Heart right ventricle (tissue), 16 donors: ENCODE results near the gene PLA2G2C. TPM values are rescaled to one million over a fixed set of nuclear protein-coding genes. Genes with fewer than 3 reads are reported as not detected.

ENCODE experiments used
- ATAC-seq, 8 donors: fragments of 200-7000 bp; cut with Tn5 transposase; one replicate each; pipeline ENCODE4 v1.9.1; 2020; ENCODE audit warnings: mild to moderate bottlenecking in 8 of 8, moderate library complexity in 8 of 8, moderate number of reproducible peaks in 1 of 8
- DNase-seq, 2 donors: peaks; one replicate each; pipeline ENCODE4 v3.0.0-alpha.2; 2020
- H3K27ac ChIP-seq, 10 donors: fragments of 200-600 bp; sonication (generic) in 2 of 10; one replicate each; pipeline versions ENCODE4 v1.5.0 to v1.8.0; 2020 to 2022; ENCODE audit warnings: mild to moderate bottlenecking in 3 of 10
- H3K27me3 ChIP-seq, 7 donors: fragments of 200-600 bp; one replicate each; pipeline ENCODE4 v1.8.0; 2021 to 2022; ENCODE audit warnings: mild to moderate bottlenecking in 2 of 7
- H3K36me3 ChIP-seq, 9 donors: fragments of 200-600 bp; sonication (generic) in 1 of 9; one replicate each; pipeline versions ENCODE4 v1.5.0 to v1.8.0; 2020 to 2022; ENCODE audit warnings: mild to moderate bottlenecking in 2 of 9
- H3K4me1 ChIP-seq, 9 donors: fragments of 200-600 bp; sonication (generic) in 1 of 9; one replicate each; pipeline versions ENCODE4 v1.5.0 to v1.8.0; 2020 to 2022; ENCODE audit warnings: mild to moderate bottlenecking in 4 of 9
- H3K4me3 ChIP-seq, 10 donors: fragments of 200-600 bp; sonication (generic) in 2 of 10; one replicate each; pipeline versions ENCODE4 v1.5.0 to v1.8.0; 2020 to 2022; ENCODE audit warnings: mild to moderate bottlenecking in 7 of 10, moderate library complexity in 2 of 10
- H3K9me3 ChIP-seq, 11 donors: fragments of 200-600 bp in 10 of 11; sonication (generic) in 2 of 11; one replicate each; pipeline versions ENCODE4 v1.5.0 to v1.8.0; 2013 to 2022; ENCODE audit warnings: mild to moderate bottlenecking in 2 of 11, control low read depth in 1 of 11, moderate library complexity in 1 of 11
- WGBS, 2 donors: extraction: QIAGEN DNeasy Blood & Tissue Kit; methylation state at CpG; one replicate each; pipeline ENCODE4 v1.1.7; 2013; ENCODE audit warnings: inconsistent platforms in 1 of 2; 5-methylcytosine and 5-hydroxymethylcytosine counted together
- intact Hi-C, 10 donors: fragments of 100-400 bp; cut with DNase I; formaldehyde crosslinking; loops; one replicate each; pipeline versions ENCODE4 v1.11.1 to v1.14.2; 2022
- polyA plus RNA-seq, 2 donors: library from polyadenylated mRNA; stranded (reverse); fragments of 200-250 nt; gene quantifications; one replicate each; pipeline ENCODE4 v1.2.3, GENCODE V29; 2013
- total RNA-seq, 10 donors: library from RNA; stranded (reverse); fragmentation: NEBNext Ultra II Directional in 3 of 10; extraction: Animal tissue kit (Norgen Biotek cat#: 25700) in 3 of 10; gene quantifications; one replicate each; pipeline versions ENCODE4 v1.2.1 to v1.2.4, GENCODE V29; 2021 to 2023
- TF ChIP-seq, protein P1 (sequence below), 9 donors: fragments of 200-600 bp; sonication (generic) in 2 of 9; IDR thresholded peaks; one replicate each; pipeline versions ENCODE4 v1.5.0 to v1.8.0; 2021 to 2022; ENCODE audit warnings: antibody characterized with exemption in 9 of 9, mild to moderate bottlenecking in 5 of 9, moderate library complexity in 1 of 9
- donor health status: Arrhythmogenic right ventricular cardiomyopathy.
- donor health status: ischemic (EF 13 %, LVEDD 7.1; RV severe dilation, severe dysfunction).
- donor health status: healthy with polysubstance abuse.
- donor health status: DM: no; HTN: yes; CAD: no.
- donor health status: DM: no; HTN: no; CAD: no.
- donor health status: ischemic (EF 25% LVEDD 6.9; RV normal size, moderate dysfunction).
- donor health status: ischemic (EF 25% LVEDD 5.7; RV mildly dilated, moderate dysfunction).
- donor health status: healthy.
- donor health status: DM: yes; HTN: yes; CAD: no.
- donor health status: Ischemic cardiomyopathy.
- donor health status: ischemic (EF 35%, LVEDD 5.7; RV mildly dilated, moderate dysfunction).
- donor health status: nonischemic (EF 11% LVEDD 7.7; RV severe dilation, severe dysfunction).
- donor health status: DM: yes; HTN: yes; CAD: no.
- donor health status: PGD.
- donor health status: ischemic (EF 29% LVEDD 5.4; RV normal size, mild dysfunction).
- donor health status: nonischemic (EF 23%, LVEDD 6.1; RV moderate dilation, normal function).

PLA2G2C gene
- total and polyA plus RNA-seq, 12 donors, result not detected

DNA sequence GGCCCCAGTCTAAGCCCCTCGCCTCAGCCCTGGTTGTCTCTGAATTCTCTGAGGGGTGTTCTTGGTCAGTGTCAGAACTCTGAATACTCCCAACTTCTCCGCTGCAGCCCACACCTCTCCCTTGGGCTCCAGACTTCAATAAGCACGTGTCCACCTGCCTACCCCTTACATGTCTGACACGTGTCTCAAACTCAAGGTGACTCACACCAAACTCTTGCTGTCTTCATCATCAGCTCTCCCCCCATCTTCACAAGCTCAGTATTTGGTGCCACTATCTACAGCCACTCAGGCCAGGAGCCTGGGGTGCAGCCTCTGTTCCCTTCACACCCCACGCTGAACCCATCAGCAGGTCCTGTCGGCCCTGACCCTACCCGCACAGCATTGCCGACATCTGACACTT is 19.2 kb downstream of the PLA2G2C start:
- DNase-seq (no peak), ATAC-seq (no peak)
- H3K4me1 ChIP-seq, result peaks cover 0 to 19% (median 6%) of the 10 kb centered on the region in 9 donors
- TF ChIP-seq, protein P1, sequence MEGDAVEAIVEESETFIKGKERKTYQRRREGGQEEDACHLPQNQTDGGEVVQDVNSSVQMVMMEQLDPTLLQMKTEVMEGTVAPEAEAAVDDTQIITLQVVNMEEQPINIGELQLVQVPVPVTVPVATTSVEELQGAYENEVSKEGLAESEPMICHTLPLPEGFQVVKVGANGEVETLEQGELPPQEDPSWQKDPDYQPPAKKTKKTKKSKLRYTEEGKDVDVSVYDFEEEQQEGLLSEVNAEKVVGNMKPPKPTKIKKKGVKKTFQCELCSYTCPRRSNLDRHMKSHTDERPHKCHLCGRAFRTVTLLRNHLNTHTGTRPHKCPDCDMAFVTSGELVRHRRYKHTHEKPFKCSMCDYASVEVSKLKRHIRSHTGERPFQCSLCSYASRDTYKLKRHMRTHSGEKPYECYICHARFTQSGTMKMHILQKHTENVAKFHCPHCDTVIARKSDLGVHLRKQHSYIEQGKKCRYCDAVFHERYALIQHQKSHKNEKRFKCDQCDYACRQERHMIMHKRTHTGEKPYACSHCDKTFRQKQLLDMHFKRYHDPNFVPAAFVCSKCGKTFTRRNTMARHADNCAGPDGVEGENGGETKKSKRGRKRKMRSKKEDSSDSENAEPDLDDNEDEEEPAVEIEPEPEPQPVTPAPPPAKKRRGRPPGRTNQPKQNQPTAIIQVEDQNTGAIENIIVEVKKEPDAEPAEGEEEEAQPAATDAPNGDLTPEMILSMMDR (IDR thresholded peaks at IDR 0.05), result no peak
- H3K9me3 ChIP-seq, result peaks cover 0 to 10% (median 0%) of the 10 kb centered on the region in 11 donors
- peaks cover 0 to 25% (median 10%) of the 10 kb centered on the region in 7 donors for H3K27me3 ChIP-seq
- H3K27ac ChIP-seq, result no peak overlapping the region
- no peak overlapping the region for H3K4me3 ChIP-seq
- 77 to 86% methylated on average over 8 of the region's 8 CpGs for WGBS, 2 donors
- H3K36me3 ChIP-seq, result no peaks in the 10 kb centered on the region
- intact Hi-C loops, result no loop called here

DNA sequence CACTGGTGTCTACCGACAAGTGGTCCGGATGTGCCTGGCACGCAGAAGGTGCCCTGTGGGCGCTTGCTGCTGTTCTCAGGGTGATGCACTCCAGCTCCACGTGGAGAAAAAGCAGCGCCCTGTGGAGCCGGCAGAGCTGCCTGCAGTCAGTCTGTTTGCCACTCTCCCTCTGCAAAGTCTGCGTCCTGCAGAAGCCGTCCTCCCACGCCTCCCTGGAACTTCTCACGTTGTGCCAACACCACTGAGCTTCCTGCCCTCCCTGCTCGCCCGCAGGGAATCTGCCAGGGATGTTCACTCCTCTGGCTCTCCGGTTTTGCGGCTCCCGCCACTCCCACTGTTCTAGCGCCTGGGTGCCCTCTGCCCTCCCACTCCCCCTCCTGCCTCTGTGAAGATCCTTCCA is 20.3 kb downstream of the PLA2G2C start:
- H3K4me3 ChIP-seq, result no peak overlapping the region
- no peaks in the 10 kb centered on the region for H3K36me3 ChIP-seq
- ATAC-seq (no peak), DNase-seq (no peak)
- intact Hi-C loops, result no loop called here
- H3K27me3 ChIP-seq, result peaks cover 0 to 25% (median 10%) of the 10 kb centered on the region in 7 donors
- 58 to 64% methylated on average over 17 of the region's 17 CpGs for WGBS, 2 donors
- peaks cover 0 to 20% (median under 1%) of the 10 kb centered on the region in 11 donors for H3K9me3 ChIP-seq
- H3K27ac ChIP-seq, result no peak overlapping the region
- TF ChIP-seq, protein P1 (IDR thresholded peaks at IDR 0.05), result no peak
- peaks cover 0 to 15% (median 6%) of the 10 kb centered on the region in 9 donors for H3K4me1 ChIP-seq

DNA sequence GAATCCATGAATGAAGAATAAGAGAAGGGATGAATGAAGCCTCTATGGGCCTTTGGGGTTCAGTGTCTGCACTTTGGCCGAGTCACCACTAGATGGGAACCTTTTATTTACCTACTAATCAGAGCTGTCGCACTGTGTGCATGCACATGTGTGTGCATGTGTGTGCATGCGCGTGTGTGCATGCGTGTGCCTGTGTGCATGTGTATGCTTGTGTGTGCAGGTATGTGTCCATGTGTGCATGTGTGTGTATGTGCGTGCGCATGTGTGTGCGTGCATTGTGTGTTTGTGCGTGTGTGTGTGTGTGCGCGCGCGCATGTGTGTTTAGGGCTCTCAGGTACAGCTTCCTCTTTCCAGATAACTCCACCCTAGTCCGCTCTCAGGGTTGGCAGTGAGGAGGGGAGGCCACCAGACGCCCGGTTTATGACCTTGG is 20.8 kb downstream of the PLA2G2C start:
- peak in 1 of 8 donors; percentile 18 for ATAC-seq
- intact Hi-C loops, result no loop called here
- Histone ChIP-seq H3K27ac (peak overlapping the region in 2 of 10 donors; percentile 35 to 67), H3K4me1 (peaks cover 0 to 13% (median 6%) of the 10 kb centered on the region in 9 donors), H3K27me3 (peaks cover 0 to 25% (median 10%) of the 10 kb centered on the region in 7 donors), H3K9me3 (peaks cover 0 to 26% (median 6%) of the 10 kb centered on the region in 11 donors), H3K36me3 (no peaks in the 10 kb centered on the region), H3K4me3 (no peak overlapping the region)
- 90 to 92% methylated on average over 16 of the region's 16 CpGs for WGBS, 2 donors
- TF ChIP-seq, protein P1 (IDR thresholded peaks at IDR 0.05), result peak in 5 of 9 donors; percentile 18 to 44 (median 28)
- no peak for DNase-seq

DNA sequence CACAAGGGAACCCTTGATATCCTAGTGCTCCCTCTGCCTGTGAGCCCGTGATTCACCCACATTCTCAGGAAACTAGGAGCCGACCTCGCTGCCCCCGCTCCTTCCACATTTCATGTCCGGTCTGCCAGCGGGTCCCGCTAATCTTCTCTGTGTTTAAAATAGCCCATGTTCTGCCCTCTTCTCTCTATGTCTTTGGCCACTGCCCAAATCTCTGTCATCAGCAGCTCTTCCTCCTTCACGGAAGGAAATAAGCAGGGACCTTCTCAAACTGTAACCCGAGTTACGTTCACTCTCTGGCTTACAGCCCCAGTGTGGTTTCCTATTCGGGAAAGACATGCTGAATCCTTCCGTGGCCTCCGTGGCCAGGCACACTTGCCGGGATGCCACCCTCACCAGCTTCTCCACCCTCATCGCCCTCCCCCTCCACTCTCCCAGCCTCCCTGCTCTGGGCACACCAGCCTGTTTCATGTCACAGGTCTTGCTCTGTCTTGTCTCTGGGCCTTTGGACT is 21.6 kb downstream of the PLA2G2C start:
- Histone ChIP-seq H3K27me3 (peaks cover 0 to 21% (median 10%) of the 10 kb centered on the region in 7 donors), H3K36me3 (no peaks in the 10 kb centered on the region), H3K4me3 (no peak overlapping the region), H3K4me1 (peaks cover 0 to 13% (median 6%) of the 10 kb centered on the region in 9 donors), H3K9me3 (peaks cover 0 to 33% (median 14%) of the 10 kb centered on the region in 11 donors), H3K27ac (peak overlapping the region in 4 of 10 donors; percentile 3 to 67 (median 32))
- 18 to 31% methylated on average over 15 of the region's 15 CpGs for WGBS, 2 donors
- ATAC-seq (peak; percentile 43 to 78 (median 68)), DNase-seq (peak; percentile 43 to 45)
- intact Hi-C loops, result no loop called here
- TF ChIP-seq, protein P1 (IDR thresholded peaks at IDR 0.05), result peak in 4 of 9 donors; percentile 27 to 36 (median 30)
